ENCODE measurements around the gene CTDP1.

The CTDP1 gene

GRCh38 chr18:79697178-79697577 is 17.6 kb downstream of the CTDP1 start:
- Histone ChIP-seq H3K4me3 (ENCODE audit: low read length) (no peak overlapping the region), H3K79me1 (ENCODE audit: low read length) (peaks cover 9% of the 10 kb centered on the region), H3K27ac (ENCODE audit: low read depth, low read length) (no peak overlapping the region), H3K4me2 (ENCODE audit: low read length) (no peak overlapping the region), H3K23ac (ENCODE audit: low read length) (no peak overlapping the region), H2BK15ac (replicated peaks; ENCODE audit: low read depth) (no peak overlapping the region), H3K4me1 (ENCODE audit: control insufficient read depth, low read depth, low read length) (no peaks in the 10 kb centered on the region), H3K79me2 (ENCODE audit: control insufficient read depth, insufficient read depth, low read length) (peaks cover 13% of the 10 kb centered on the region), H2BK5ac (ENCODE audit: low read length) (no peak overlapping the region), H3K18ac (ENCODE audit: low read length) (no peak overlapping the region), H4K8ac (ENCODE audit: low read depth, low read length) (no peak overlapping the region), H4K5ac (ENCODE audit: low read length) (no peak overlapping the region), H2AK5ac (ENCODE audit: low read length) (no peak overlapping the region), H3K4ac (ENCODE audit: low read depth, low read length) (no peak overlapping the region), H3K36me3 (ENCODE audit: control insufficient read depth, insufficient read depth, low read length) (peaks cover 8% of the 10 kb centered on the region), H2BK120ac (ENCODE audit: low read depth, low read length) (no peak overlapping the region), H3K56ac (ENCODE audit: low read length) (no peak overlapping the region), H3K9ac (ENCODE audit: low read length) (no peak overlapping the region), H3K27me3 (ENCODE audit: insufficient read depth, low read length, poor library complexity) (no peaks in the 10 kb centered on the region)
- no peak for DNase-seq
- no CpG with 5 or more reads among the region's 24 CpGs for WGBS (ENCODE audit: extremely low coverage, insufficient coverage, low lambda C conversion rate)

DNA sequence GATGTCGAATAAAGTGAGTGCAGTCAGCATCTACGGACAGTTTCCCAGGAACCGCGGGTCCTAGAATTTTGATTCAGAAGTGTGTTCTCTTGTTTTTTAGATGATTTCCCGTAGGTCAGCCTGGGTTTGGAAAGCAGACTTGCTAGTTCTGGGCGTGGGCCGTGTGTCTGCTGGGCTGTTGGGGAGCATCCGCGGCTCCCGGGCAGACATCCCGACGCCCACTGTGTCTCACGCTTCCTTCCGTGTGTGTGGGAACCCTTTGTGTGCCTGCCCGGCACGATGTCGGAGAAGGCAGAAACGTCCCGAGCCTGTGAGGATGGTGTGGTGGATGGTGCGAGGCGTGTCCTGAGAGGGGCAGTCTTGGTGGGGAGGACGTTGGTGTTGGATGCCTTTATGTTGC is 18.4 kb downstream of the CTDP1 start:
- H3K36me3 ChIP-seq (ENCODE audit: control insufficient read depth, insufficient read depth, low read length): peaks cover 8% of the 10 kb centered on the region
- WGBS (ENCODE audit: extremely low coverage, insufficient coverage, low lambda C conversion rate): no CpG with 5 or more reads among the region's 22 CpGs

GRCh38 chr18:79698668-79699335 is 19.2 kb downstream of the CTDP1 start:
- no peak overlapping the region for H4K5ac ChIP-seq (ENCODE audit: low read length)
- H4K8ac ChIP-seq (ENCODE audit: low read depth, low read length): no peak overlapping the region
- peaks cover 8% of the 10 kb centered on the region for H3K36me3 ChIP-seq (ENCODE audit: control insufficient read depth, insufficient read depth, low read length)
- H3K79me1 ChIP-seq (ENCODE audit: low read length): peaks cover 8% of the 10 kb centered on the region
- peaks cover 2% of the 10 kb centered on the region for H3K79me2 ChIP-seq (ENCODE audit: control insufficient read depth, insufficient read depth, low read length)
- DNase-seq: no peak
- WGBS (ENCODE audit: extremely low coverage, insufficient coverage, low lambda C conversion rate): no CpG with 5 or more reads among the region's 14 CpGs
- no peak overlapping the region for H2BK120ac ChIP-seq (ENCODE audit: low read depth, low read length)
- no peak overlapping the region for H2AK5ac ChIP-seq (ENCODE audit: low read length)
- H3K9ac ChIP-seq (ENCODE audit: low read length): no peak overlapping the region
- no peaks in the 10 kb centered on the region for H3K4me1 ChIP-seq (ENCODE audit: control insufficient read depth, low read depth, low read length)
- H2BK5ac ChIP-seq (ENCODE audit: low read length): no peak overlapping the region
- no peak overlapping the region for H3K56ac ChIP-seq (ENCODE audit: low read length)
- no peak overlapping the region for H3K23ac ChIP-seq (ENCODE audit: low read length)
- H2BK15ac ChIP-seq (replicated peaks; ENCODE audit: low read depth): no peak overlapping the region
- H3K27me3 ChIP-seq (ENCODE audit: insufficient read depth, low read length, poor library complexity): no peaks in the 10 kb centered on the region
- no peak overlapping the region for H3K4ac ChIP-seq (ENCODE audit: low read depth, low read length)
- H3K4me3 ChIP-seq (ENCODE audit: low read length): no peak overlapping the region
- no peak overlapping the region for H3K18ac ChIP-seq (ENCODE audit: low read length)
- no peak overlapping the region for H3K27ac ChIP-seq (ENCODE audit: low read depth, low read length)
- H3K4me2 ChIP-seq (ENCODE audit: low read length): no peak overlapping the region

More for the DNA sequence above, 18.4 kb downstream of the CTDP1 start:
- Histone ChIP-seq H3K9ac (ENCODE audit: low read length) (no peak overlapping the region), H2BK5ac (ENCODE audit: low read length) (no peak overlapping the region), H3K4me1 (ENCODE audit: control insufficient read depth, low read depth, low read length) (no peaks in the 10 kb centered on the region), H3K18ac (ENCODE audit: low read length) (no peak overlapping the region), H3K4me2 (ENCODE audit: low read length) (no peak overlapping the region), H3K23ac (ENCODE audit: low read length) (no peak overlapping the region), H2BK15ac (replicated peaks; ENCODE audit: low read depth) (no peak overlapping the region), H3K27ac (ENCODE audit: low read depth, low read length) (no peak overlapping the region), H2BK120ac (ENCODE audit: low read depth, low read length) (no peak overlapping the region), H3K56ac (ENCODE audit: low read length) (no peak overlapping the region), H2AK5ac (ENCODE audit: low read length) (no peak overlapping the region), H3K79me2 (ENCODE audit: control insufficient read depth, insufficient read depth, low read length) (peaks cover 7% of the 10 kb centered on the region), H3K4me3 (ENCODE audit: low read length) (no peak overlapping the region), H4K8ac (ENCODE audit: low read depth, low read length) (no peak overlapping the region), H4K5ac (ENCODE audit: low read length) (no peak overlapping the region), H3K27me3 (ENCODE audit: insufficient read depth, low read length, poor library complexity) (no peaks in the 10 kb centered on the region), H3K79me1 (ENCODE audit: low read length) (peaks cover 7% of the 10 kb centered on the region), H3K4ac (ENCODE audit: low read depth, low read length) (no peak overlapping the region)
- no peak for DNase-seq

DNA sequence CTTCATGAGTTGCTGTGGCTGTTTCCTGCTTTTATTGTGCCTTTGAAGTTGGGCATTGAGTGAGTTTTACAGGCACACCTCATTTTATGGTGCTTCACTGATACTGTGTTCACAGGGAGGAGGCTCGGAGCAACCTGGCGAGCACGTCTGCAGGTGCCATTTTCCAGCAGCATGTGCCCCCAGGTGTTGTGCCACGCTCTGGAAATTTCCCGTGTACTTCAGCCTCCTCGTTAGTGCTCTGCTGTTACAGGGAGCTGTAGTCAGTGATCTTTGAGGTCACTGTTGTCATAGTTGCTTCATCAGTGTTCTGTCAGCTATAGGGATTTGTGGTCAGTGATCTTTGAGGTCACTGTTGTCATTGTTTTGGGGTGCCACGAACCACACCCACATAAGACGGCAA is 20.1 kb downstream of the CTDP1 start:
- no peak overlapping the region for H2BK120ac ChIP-seq (ENCODE audit: low read depth, low read length)
- H3K18ac ChIP-seq (ENCODE audit: low read length): no peak overlapping the region
- no peaks in the 10 kb centered on the region for H3K4me1 ChIP-seq (ENCODE audit: control insufficient read depth, low read depth, low read length)
- no peak overlapping the region for H4K8ac ChIP-seq (ENCODE audit: low read depth, low read length)
- no peak overlapping the region for H2BK5ac ChIP-seq (ENCODE audit: low read length)
- H2AK5ac ChIP-seq (ENCODE audit: low read length): no peak overlapping the region
- no peaks in the 10 kb centered on the region for H3K79me2 ChIP-seq (ENCODE audit: control insufficient read depth, insufficient read depth, low read length)
- H3K4ac ChIP-seq (ENCODE audit: low read depth, low read length): no peak overlapping the region
- H3K27me3 ChIP-seq (ENCODE audit: insufficient read depth, low read length, poor library complexity): no peaks in the 10 kb centered on the region
- whole genome bisulfite sequencing (ENCODE audit: extremely low coverage, insufficient coverage, low lambda C conversion rate): no CpG with 5 or more reads among the region's 8 CpGs
- no peak overlapping the region for H3K27ac ChIP-seq (ENCODE audit: low read depth, low read length)
- H3K4me3 ChIP-seq (ENCODE audit: low read length): no peak overlapping the region
- H3K36me3 ChIP-seq (ENCODE audit: control insufficient read depth, insufficient read depth, low read length): peaks cover 8% of the 10 kb centered on the region
- H3K4me2 ChIP-seq (ENCODE audit: low read length): no peak overlapping the region
- no peak overlapping the region for H3K23ac ChIP-seq (ENCODE audit: low read length)
- H3K56ac ChIP-seq (ENCODE audit: low read length): no peak overlapping the region
- no peak overlapping the region for H4K5ac ChIP-seq (ENCODE audit: low read length)
- H3K79me1 ChIP-seq (ENCODE audit: low read length): peaks cover 10% of the 10 kb centered on the region
- H3K9ac ChIP-seq (ENCODE audit: low read length): no peak overlapping the region
- H2BK15ac ChIP-seq (replicated peaks; ENCODE audit: low read depth): no peak overlapping the region
- no peak for DNase-seq

DNA sequence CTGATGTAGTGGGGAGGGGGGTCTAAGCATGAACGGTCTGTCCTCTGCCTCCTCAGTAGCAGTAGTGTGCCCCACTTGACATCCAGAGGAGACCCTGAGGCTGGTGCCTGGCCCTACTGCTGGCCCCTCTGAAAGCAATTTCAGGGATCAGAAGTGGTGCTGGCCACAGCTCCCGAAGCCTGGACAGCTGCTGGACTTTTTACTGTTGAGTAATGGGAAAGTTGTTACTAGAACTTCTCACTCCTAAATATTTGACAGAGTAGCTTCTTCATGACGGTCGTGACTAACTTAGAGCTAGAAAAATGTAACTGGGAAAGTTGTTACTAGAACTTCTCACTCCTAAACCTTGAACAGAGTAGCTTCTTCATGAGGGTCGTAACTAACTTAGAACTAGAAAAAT is 23.3 kb downstream of the CTDP1 start:
- no peak overlapping the region for H3K4ac ChIP-seq (ENCODE audit: low read depth, low read length)
- no peak overlapping the region for H3K56ac ChIP-seq (ENCODE audit: low read length)
- no peak overlapping the region for H2AK5ac ChIP-seq (ENCODE audit: low read length)
- H3K27me3 ChIP-seq (ENCODE audit: insufficient read depth, low read length, poor library complexity): no peaks in the 10 kb centered on the region
- no peak overlapping the region for H2BK15ac ChIP-seq (replicated peaks; ENCODE audit: low read depth)
- H3K4me2 ChIP-seq (ENCODE audit: low read length): no peak overlapping the region
- no peak overlapping the region for H4K5ac ChIP-seq (ENCODE audit: low read length)
- H3K18ac ChIP-seq (ENCODE audit: low read length): no peak overlapping the region
- WGBS (ENCODE audit: extremely low coverage, insufficient coverage, low lambda C conversion rate): no CpG with 5 or more reads among the region's 5 CpGs
- H3K4me1 ChIP-seq (ENCODE audit: control insufficient read depth, low read depth, low read length): no peaks in the 10 kb centered on the region
- H3K36me3 ChIP-seq (ENCODE audit: control insufficient read depth, insufficient read depth, low read length): peaks cover 8% of the 10 kb centered on the region
- peaks cover 10% of the 10 kb centered on the region for H3K79me1 ChIP-seq (ENCODE audit: low read length)
- no peaks in the 10 kb centered on the region for H3K79me2 ChIP-seq (ENCODE audit: control insufficient read depth, insufficient read depth, low read length)
- no peak overlapping the region for H3K4me3 ChIP-seq (ENCODE audit: low read length)
- no peak overlapping the region for H2BK5ac ChIP-seq (ENCODE audit: low read length)
- DNase-seq: no peak
- no peak overlapping the region for H3K27ac ChIP-seq (ENCODE audit: low read depth, low read length)
- H2BK120ac ChIP-seq (ENCODE audit: low read depth, low read length): no peak overlapping the region
- no peak overlapping the region for H3K23ac ChIP-seq (ENCODE audit: low read length)
- H4K8ac ChIP-seq (ENCODE audit: low read depth, low read length): no peak overlapping the region
- H3K9ac ChIP-seq (ENCODE audit: low read length): no peak overlapping the region

DNA sequence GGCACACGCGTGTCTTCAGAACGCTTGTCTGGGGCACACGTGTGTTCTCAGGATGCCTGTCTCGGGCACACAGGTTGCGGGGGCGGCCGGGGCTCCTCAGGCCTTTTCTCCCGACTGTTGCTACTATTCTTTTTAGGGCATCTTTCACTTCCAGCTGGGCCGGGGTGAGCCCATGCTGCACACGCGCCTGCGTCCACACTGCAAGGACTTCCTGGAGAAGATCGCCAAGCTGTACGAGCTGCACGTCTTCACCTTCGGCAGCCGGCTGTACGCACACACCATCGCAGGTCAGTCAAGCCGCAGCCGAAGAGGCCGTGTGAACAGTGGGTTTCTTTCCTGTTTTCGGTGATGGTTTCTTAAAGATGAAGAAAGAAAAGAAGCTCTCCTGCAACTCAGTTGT is 25.0 kb downstream of the CTDP1 start:
- no peaks in the 10 kb centered on the region for H3K4me1 ChIP-seq (ENCODE audit: control insufficient read depth, low read depth, low read length)
- peaks cover 5% of the 10 kb centered on the region for H3K36me3 ChIP-seq (ENCODE audit: control insufficient read depth, insufficient read depth, low read length)
- no peak overlapping the region for H4K5ac ChIP-seq (ENCODE audit: low read length)
- WGBS (ENCODE audit: extremely low coverage, insufficient coverage, low lambda C conversion rate): no CpG with 5 or more reads among the region's 24 CpGs
- H3K79me2 ChIP-seq (ENCODE audit: control insufficient read depth, insufficient read depth, low read length): no peaks in the 10 kb centered on the region
- no peak overlapping the region for H3K4ac ChIP-seq (ENCODE audit: low read depth, low read length)
- no peak overlapping the region for H2BK5ac ChIP-seq (ENCODE audit: low read length)
- no peak overlapping the region for H3K4me2 ChIP-seq (ENCODE audit: low read length)
- no peak for DNase-seq
- no peak overlapping the region for H3K9ac ChIP-seq (ENCODE audit: low read length)
- no peak overlapping the region for H3K18ac ChIP-seq (ENCODE audit: low read length)
- H3K27me3 ChIP-seq (ENCODE audit: insufficient read depth, low read length, poor library complexity): no peaks in the 10 kb centered on the region
- H4K8ac ChIP-seq (ENCODE audit: low read depth, low read length): no peak overlapping the region
- H3K23ac ChIP-seq (ENCODE audit: low read length): no peak overlapping the region
- H3K56ac ChIP-seq (ENCODE audit: low read length): no peak overlapping the region
- no peak overlapping the region for H2AK5ac ChIP-seq (ENCODE audit: low read length)
- no peak overlapping the region for H2BK15ac ChIP-seq (replicated peaks; ENCODE audit: low read depth)
- no peak overlapping the region for H3K4me3 ChIP-seq (ENCODE audit: low read length)
- H3K27ac ChIP-seq (ENCODE audit: low read depth, low read length): no peak overlapping the region
- H2BK120ac ChIP-seq (ENCODE audit: low read depth, low read length): no peak overlapping the region
- H3K79me1 ChIP-seq (ENCODE audit: low read length): peaks cover 10% of the 10 kb centered on the region
